HG03354 (cell line): ENCODE data around the gene APOA4.
A peak's percentile ranks its signal among the peaks of the same experiment; 100 is the strongest.
"Not testable (repeated sequence)": the region's sequence is repeated elsewhere in the genome, so short reads cannot be mapped to it uniquely, and the experiment has no call there.

Source experiments
- ATAC-seq: cut with Tn5 transposase; IDR thresholded peaks from one replicate; pipeline ENCODE4 v1.9.1; 2021; ENCODE audit warnings: mild to moderate bottlenecking; ENCODE audit not compliant: unreplicated experiment, poor library complexity, severe bottlenecking

The APOA4 gene

GRCh38 chr11:116851626-116852025 is 28.5 kb upstream of the APOA4 start:
- ATAC-seq: no peak

DNA sequence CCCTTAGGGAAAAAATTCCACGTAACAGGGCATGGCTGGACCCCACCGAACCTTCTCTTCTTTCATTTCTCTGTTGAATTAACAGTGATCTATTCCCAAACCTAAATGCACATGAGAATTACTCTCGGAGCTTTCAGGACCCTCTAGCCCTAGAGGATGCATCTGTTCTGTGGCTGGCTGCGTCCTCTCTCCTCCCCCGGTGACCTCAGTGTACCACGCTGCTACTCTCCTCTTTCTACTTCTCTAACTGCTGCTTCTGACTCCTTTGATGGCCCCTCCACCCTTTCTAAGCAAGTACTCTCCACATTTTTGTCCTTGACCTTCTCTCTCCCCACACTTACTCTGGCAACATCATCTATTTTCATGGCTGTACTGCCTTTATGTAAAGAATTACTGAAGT is 26.4 kb upstream of the APOA4 start:
- no peak for ATAC-seq

- ATAC-seq: no peak
Measured at GRCh38 chr11:116849060-116849459, 26.0 kb upstream of the APOA4 start.

DNA sequence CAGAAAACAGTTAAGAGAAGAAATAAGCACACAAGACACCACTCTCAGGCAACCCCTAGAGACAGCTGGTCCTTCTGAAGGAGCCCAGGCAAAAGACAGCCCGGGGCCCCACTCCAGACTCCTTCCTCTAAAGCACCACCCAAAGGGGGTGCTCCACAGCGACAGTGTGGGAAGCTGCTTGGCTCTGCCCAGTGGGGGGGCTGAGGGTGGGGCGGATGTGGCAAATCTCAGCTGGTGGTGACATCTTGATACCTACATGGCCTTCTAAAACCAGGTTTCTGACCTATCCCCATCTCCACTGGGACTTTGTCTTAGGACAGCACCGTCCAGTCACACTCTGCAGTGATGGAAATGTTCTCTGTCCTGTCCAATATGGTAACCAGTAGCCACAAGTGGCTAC is 24.5 kb upstream of the APOA4 start:
- no peak for ATAC-seq

GRCh38 chr11:116844722-116845121 is 21.6 kb upstream of the APOA4 start:
- no peak for ATAC-seq

GRCh38 chr11:116843661-116844060 is 20.6 kb upstream of the APOA4 start:
- no peak for ATAC-seq

- ATAC-seq: no peak
Measured at GRCh38 chr11:116842909-116843308, 19.8 kb upstream of the APOA4 start.

DNA sequence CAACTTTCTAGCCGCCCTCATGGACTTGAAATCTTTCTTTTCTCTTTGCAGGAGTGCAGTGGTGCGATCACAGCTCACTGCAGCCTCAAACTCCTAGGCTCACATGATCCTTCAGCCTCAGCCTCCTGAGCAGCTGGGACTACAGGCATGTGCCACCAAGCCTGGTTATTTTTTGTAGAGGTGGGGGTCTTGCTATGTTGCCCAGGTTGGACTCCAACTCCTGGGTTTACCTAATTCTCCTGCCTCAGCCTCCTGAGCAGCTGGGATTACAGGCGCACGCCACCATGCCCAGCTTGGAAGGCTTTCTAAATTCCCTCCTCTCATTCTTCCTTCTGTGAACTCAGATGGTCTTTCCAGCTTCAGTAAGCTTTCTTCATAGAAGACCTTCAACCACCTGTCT is 19.0 kb upstream of the APOA4 start:
- no peak for ATAC-seq

DNA sequence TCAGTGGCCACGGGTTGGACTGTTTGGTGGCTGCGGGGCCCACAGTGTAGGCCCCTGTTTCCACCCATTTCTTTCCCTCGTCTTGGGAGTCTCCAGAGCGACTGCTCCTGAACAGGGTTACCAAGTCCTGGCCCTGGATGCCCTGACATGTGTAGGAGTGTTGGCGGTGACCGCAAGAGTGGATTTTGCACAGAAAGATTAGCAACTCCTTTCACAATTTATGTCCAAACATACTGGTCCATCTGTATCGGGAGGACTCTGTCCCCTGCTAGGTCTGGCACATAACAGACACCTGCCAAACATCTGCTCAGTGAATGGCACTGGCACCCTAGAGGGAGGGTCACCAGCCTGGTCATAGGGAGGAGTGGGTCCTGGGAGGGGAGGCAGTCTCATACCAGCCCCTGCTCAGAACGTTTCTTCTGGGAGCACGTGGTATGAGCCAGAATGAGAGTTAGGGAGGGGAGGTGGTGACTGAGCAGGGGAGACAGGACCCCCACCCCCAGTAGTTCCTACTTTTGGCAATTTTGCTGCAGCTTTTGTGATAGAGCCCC is 17.7 kb upstream of the APOA4 start:
- no peak for ATAC-seq

- no peak for ATAC-seq
Measured at GRCh38 chr11:116840224-116840745, 17.2 kb upstream of the APOA4 start.

GRCh38 chr11:116838321-116839084 is 15.4 kb upstream of the APOA4 start:
- no peak for ATAC-seq

DNA sequence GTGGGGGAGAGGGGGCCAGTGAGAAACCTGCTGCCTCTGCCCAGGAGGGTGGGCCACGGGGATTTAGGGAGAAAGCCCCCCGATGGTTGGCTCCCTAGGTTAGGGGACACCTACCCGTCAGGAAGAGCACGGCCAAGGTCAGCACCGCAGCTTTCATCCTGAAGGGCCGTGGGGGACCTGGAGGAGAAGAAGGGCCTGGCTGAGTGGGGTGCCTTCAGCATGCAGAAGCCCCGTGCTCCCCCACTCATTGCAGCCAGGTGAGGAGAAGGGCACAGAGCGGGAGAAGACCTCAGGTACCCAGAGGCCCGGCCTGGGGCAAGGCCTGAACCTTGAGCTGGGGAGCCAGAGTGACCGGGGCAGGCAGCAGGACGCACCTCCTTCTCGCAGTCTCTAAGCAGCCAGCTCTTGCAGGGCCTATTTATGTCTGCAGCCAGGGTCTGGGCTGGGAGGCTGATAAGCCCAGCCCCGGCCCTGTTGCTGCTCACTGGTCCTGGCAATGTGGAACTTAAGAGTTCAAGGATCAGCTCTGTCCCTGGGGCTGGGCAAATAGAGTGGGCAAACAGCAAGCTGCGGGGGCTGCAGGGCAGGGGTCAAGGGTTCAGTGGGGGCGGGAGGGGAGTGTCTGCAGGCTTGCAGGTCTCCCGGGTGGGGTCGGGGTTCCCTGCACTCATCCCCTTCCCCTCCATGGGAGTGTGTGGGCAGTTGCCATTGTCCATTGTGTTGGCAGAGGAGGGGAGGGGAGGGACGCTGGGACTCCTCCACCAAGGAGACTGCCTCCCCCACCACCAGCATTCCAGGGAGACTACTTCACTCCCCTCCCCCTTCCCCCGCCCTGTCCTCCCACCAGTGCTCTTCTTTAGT is 14.4 kb upstream of the APOA4 start, which contains the start of gene APOA1:
TSS of gene APOA1 (minus strand) at position 392 of the 861 bp plus-strand sequence. CDS start at position 157, 235 bp downstream.
- no peak for ATAC-seq

DNA sequence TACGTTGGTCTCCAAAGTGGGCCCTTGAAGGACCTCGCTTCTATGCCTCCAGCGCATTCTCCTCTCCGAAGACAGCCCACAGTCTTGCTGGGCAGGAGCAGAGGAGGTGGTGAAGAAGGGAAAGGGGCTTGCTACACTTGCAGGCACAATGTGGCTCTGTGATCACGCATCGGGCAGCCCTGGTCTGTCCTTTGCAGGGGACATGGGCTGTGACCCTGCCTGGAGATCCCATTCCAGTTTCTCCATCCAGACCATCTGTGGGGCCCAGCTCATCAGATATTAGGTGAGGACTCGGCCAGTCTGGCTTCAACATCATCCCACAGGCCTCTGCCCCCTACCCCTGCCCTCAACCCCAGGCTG is 13.5 kb upstream of the APOA4 start:
- ATAC-seq: no peak

GRCh38 chr11:116835791-116836631 is 12.9 kb upstream of the APOA4 start:
- peak; percentile 80 for ATAC-seq

- peak; percentile 17 for ATAC-seq
Measured at GRCh38 chr11:116835042-116835772, 12.1 kb upstream of the APOA4 start.

- not testable (repeated sequence) for ATAC-seq
Measured at GRCh38 chr11:116834535-116835041, 11.5 kb upstream of the APOA4 start.

GRCh38 chr11:116833816-116834534 is 10.9 kb upstream of the APOA4 start:
- no peak for ATAC-seq

- ATAC-seq: no peak
Measured at GRCh38 chr11:116833491-116833815, 10.3 kb upstream of the APOA4 start.
